ENCODE results near the gene METTL4.

The METTL4 gene

GRCh38 chr18:2515171-2515787 is 56.0 kb downstream of the METTL4 start:
- no peak for TF ChIP-seq CTCF (IDR thresholded peaks at IDR 0.05)

GRCh38 chr18:2513616-2514015 is 57.7 kb downstream of the METTL4 start:
- no peak for TF ChIP-seq CTCF (IDR thresholded peaks at IDR 0.05)

DNA sequence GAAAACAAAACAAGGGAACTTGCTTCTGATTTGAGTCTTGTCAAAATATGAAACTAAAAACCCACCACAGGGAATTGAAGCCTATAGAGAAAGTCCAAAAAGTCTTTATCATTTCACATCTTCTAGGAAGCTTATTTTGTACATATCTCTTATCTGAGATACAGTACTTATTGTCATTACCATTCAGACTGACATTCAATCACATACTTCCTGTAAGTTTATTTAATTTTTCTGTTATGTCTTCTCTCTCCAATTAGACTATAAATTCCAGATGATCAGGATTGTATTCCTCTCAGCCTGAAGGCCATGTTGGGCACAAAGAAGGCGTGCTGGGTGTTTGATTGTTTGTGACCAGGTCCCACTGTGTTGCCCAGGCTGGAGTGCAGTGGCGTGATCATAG is 59.2 kb downstream of the METTL4 start:
- no peak for TF ChIP-seq CTCF (IDR thresholded peaks at IDR 0.05)

DNA sequence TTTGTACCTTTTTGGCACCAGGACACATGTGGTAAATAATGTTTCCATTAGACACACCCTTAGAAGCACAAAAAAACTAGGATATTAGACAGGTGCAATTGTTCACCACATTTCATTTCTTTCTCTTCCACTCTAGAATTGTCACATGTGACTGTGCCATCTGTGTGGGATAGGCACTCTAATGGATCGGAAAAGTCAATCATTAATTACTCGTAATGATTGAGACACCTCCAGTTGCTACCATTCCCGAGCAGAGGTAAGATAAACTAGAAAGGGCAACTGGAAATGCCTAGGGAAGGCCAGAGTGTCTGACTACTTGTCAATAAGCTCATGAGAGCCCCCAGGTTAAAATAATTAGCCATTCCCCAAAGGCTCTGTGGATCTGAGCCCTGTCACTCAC is 59.9 kb downstream of the METTL4 start:
- no peak for TF ChIP-seq CTCF (IDR thresholded peaks at IDR 0.05)

GRCh38 chr18:2510416-2510815 is 60.9 kb downstream of the METTL4 start:
- TF ChIP-seq CTCF (IDR thresholded peaks at IDR 0.05), result no peak

DNA sequence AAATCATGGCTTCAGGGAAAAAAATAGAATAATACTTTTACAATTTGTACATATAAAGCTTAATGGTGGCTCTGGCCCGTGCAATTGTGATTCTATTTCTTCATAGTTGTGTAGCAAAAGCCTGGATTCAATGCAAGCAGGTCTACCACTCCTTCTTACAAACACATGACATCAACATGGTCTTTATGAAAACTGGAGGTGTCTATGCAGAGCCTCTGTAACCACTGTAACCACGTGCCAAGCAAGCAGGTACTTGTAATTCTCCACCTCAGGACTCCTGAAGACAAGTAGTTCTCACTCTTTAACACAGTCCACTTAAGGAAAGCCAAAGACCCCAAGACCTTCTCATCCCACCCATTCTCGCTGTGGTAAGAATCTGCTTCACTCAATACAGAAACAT is 62.6 kb downstream of the METTL4 start:
- TF ChIP-seq CTCF (IDR thresholded peaks at IDR 0.05), result no peak

DNA sequence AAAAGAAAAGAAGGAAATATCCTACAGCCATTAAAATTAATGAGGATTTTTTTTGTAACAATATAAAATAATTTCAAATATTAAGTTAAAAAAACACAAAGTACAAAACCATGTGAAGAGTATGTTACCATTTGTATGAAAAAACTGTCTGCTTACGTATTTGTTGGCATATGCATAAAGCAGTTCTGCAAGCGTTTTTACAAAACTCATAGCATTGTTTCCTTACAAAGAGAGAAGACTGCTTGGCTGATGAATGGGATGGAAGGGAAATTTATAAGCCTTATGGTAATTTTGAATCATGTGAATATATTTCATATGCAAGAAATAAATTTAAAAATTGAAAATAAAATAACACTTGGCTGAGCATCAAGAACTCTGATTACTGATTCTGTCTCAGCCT is 63.1 kb downstream of the METTL4 start:
- TF ChIP-seq CTCF (IDR thresholded peaks at IDR 0.05), result no peak

- TF ChIP-seq CTCF (IDR thresholded peaks at IDR 0.05), result no peak
Observed at GRCh38 chr18:2504642-2505041, 66.7 kb downstream of the METTL4 start.

Data from LNCAP (cell line).